GM21786 (cell line): ENCODE data around the gene BMPR1A.
"Not testable (repeated sequence)": the region's sequence is repeated elsewhere in the genome, so short reads cannot be mapped to it uniquely, and the experiment has no call there.

Experiments used
- ATAC-seq: cut with Tn5 transposase; IDR thresholded peaks from one replicate; pipeline ENCODE4 v1.9.1; 2021; ENCODE audit not compliant: unreplicated experiment

BMPR1A gene

GRCh38 chr10:86952697-86953096 lies 196.3 kb downstream of the BMPR1A start:
- not testable (repeated sequence) for ATAC-seq

- no peak for ATAC-seq
Measured at GRCh38 chr10:86953747-86954680, 197.6 kb downstream of the BMPR1A start.

DNA sequence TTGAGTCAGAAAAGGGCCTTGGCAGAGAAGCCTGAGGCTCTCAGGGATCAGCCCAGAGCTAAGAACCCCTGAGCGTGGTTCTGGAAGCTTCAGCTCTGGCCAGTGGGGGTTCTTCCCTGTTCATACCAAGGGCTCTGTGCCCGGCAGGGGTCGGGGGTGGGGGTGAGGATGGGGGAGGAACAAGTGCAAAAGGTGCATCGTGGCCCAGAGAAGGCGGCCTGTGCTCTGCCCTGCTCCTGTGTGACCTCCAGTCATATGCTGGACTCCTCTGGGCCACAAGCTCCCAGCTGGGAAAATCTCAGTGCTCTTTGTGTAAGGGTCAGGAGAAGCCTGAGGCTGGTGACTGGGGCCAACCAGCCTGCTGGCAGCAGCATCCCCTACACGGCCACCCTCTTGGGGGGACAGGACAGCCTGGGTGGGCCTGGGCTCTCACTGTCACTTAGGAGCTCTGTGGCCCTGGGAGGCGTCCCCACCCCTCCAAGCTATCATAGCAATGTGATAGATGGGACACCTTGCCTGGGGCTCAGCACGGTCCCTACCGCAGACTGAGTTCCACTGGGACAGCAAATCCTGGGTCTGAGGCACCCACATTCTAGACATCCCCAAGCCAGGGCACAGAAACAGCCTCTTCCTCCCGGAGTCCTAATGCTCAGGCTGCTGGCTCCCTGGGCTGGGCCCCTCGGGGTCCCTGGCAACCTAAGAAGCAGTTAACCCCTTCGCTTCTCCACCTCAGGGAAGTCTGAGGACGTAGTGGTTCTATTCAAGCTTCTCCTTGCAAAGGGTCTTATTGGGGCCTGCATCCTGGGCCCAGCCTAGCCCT lies 198.5 kb downstream of the BMPR1A start:
- no peak for ATAC-seq

DNA sequence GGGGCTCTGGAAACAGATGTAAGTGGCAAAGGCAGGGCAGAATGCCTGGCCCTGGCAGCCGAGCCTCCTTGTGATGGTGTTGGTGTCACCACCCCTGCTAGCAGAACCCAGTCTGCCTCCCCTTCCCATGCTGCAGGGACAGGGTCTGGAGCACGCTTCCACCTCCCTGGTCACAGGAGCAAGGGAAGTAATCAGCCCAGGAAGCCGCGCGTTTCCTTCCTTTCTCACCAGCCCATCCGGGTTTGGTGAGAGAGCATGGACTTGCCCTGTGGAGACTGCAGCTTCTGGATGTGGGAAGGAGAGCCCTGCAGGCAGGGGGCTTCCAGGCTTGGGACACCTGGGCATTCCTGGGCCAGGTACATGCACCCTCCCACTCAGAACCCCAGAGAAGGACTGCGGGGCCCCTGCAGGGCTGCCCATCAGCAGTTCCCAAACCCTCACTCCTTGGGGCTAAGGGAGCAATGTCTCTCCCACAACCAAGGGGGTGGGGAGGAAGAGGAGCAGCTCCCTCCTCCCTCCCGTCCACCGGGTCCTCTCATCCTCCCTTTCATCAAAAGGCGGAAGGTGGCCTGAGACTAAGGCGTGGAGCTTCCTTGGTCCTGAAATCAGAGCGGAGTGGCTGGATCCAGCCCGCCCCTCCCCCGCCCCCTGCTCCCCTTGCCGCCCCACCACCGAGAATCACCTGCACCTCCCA lies 199.2 kb downstream of the BMPR1A start:
- no peak for ATAC-seq

DNA sequence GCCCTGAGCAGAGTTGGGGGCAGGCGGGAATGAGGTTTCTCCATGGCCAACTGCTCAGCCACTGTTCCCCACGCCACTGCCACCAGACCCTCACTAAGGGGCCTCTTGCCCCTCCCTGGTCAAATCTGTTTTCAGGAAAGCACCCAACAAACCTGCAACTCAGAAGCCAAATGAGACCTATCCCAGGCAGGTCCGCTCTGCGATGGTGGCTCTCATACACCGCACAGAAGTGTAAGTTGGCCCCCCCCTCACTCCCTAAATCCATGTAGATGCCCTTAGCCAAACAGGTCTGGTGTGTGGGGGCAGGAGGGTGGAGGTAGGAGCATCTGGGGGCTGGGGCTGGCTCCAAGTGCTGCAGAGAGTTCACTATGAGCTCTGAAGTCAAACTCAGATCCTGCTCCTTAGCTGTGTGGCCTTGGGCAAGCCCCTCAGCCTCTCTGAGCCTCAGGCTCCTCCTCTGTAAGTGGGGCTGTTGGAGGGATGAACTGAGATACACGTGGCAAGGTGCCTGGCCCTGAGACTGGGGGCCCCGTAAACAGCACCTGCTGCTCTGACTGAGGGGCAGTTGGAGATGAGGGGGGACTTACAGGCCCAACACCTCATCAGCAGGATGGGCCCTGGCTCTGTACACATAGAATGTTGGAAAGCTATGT lies 199.9 kb downstream of the BMPR1A start:
- ATAC-seq: no peak

DNA sequence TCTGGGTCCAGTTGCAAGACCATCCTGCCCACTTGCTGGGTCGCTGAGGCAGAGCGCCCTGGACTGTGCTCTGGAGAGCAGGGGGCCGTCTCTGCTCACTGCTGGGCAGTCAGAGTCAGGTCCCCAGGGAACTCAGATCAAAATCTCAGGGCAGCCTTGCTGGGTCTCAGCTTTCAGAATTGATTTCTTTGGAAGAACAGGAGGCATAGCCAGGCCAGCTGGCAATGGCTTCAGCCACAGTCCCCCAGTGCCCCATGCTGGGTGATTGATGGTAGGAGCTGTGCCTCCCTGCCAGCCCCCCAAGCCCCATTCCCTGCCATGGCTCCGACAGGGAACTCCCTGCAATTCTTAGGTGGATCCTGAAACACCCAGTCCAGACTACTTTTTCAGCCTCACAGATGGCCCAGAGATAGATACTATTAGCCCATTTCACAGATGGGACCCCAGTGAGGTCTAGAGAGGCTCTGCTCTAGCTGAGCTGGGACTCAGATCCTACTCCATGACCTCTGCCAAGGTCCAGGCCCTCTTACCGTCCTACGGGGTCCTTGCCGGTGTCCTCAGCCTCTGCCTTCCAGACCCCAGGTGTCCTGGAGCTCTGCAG lies 200.5 kb downstream of the BMPR1A start:
- ATAC-seq: no peak

DNA sequence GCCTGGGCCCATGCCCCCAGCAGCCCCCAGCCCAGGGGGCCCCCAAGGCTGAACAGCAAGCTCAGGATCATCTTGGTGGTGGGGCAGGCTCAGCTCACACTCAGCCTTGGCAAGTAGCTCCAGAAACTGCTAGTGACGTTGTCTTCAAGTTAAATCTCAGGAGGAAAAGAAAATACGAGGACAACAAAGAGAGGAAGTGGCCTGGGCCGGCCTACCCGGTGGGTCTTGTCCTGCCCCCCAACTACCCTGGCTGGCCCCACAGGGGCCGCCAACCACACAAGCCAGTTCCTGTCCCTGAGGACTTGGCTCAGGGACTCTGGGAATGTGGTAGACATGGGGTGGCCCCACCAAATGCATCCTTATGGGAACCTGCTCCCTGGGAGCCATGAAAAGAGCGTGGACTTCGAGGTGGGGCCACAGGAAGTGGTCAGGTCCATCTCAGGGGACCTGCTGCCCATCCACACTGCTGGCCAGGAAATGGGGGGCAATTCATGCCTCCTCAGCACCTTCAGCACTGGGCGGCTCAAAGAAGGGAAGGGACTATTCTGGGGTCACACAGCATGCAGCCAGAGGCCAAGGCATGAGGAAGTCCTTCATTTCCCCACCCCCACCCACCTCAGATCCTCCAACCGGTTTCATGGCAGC lies 201.2 kb downstream of the BMPR1A start, which contains the start of gene MMRN2:
Gene MMRN2, minus strand, starts transcription at position 145 of the 645 bp plus-strand sequence. Its CDS starts 74 bp downstream, at position 71.
- no peak for ATAC-seq

DNA sequence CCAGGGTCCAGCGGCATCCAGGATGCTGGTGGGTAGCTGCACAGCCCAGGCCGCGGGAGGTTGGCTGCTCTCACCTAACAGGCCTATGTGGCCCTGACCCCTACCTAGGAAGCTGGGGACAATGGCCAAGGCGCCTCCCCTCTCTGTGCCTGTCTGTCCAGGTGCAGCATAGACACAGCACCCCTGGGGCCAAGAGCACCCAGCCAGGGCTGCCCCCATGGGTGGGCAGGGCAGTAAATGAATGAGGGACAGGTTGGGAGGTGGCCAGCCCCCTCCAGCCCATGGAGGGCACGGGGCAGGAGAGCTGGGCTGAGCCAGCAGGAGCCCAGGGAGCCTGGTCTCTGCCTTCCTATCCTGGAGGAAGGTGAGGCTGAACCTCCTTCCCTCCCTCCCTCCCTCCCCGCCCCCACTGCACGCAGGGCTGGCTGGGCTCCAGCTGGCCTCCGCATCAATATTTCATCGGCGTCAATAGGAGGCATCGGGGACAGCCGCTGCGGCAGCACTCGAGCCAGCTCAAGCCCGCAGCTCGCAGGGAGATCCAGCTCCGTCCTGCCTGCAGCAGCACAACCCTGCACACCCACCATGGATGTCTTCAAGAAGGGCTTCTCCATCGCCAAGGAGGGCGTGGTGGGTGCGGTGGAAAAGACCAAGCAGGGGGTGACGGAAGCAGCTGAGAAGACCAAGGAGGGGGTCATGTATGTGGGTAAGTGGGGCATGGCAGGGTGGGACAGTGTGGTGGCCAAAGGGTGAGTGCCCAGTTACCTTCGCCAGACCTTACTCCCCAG lies 201.9 kb downstream of the BMPR1A start, which contains the start of gene SNCG:
Gene SNCG, plus strand, starts transcription at position 484 of the 785 bp plus-strand sequence. Its CDS starts 99 bp downstream, at position 583.
- ATAC-seq: no peak

DNA sequence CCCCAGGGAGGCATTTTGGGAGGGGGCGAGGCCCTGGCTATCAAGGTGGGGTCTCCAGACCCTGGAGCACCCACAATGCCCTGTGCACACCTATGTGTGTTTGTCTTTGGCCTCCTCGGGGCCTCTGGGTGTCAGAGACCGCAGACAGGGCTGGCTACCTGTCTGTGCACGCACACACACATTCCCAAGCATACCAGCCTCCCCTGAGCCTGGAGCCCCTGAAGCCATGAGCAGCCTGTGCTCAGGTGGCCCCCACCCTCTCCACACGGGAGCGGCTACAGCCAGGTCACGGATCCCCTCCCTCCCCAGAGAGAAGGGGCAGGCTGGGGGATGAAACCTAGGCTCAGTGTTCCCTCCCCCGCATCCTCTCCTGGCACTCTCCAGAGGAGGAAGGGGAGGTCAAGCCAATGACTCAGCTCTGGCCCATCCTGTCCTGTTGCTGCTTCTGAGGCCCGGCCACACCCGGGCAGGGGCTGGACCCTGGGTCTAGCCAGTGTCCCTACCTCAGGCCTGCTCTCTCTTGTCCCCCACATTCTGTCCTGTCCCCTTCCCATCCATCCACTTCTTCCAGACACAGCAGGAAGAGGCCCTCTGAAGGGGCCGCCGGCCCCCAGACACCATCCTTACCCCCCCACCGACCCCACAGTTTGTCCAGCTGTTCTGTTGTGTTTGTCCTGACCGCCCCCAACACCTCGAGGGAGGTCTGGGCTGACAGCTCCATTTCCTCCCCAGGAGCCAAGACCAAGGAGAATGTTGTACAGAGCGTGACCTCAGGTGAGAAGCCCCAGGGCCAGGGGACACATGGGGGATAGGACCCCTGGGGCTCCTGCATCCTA lies 202.7 kb downstream of the BMPR1A start:
- ATAC-seq: no peak

GRCh38 chr10:86959737-86960002 lies 203.3 kb downstream of the BMPR1A start:
- ATAC-seq: no peak

- peak; percentile 77 for ATAC-seq
Measured at GRCh38 chr10:86960003-86960862, 203.8 kb downstream of the BMPR1A start.

- ATAC-seq: no peak
Measured at GRCh38 chr10:86960863-86961434, 204.5 kb downstream of the BMPR1A start.

DNA sequence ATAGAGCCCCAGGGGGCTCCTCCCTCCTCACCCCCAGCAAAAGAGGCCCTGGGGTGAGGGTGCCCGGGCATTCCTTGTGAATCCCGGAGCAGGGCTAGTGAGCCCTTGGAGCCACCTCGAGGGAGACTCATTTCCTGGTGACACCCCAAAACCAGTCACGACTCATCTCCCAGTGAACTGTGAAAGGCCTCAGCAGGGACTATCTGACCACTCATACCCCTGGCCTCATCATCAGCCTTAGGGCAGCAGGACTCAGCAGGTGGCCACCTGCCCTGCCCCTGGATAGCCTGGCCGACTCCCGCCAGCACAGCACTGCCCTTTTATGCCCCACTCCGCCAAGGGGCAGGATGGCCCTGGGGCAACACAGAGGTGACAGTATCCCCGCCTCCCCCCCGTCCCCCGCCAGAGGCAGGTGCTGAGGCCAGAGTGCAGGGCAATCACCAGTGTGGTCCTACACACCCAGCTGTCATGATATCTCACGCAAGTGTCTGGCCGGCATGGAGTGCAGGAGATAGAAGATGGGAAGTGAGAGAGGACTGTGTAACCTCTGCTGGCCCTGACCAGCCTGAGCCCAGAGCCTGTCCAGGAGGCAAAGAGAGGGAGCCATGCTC lies 205.2 kb downstream of the BMPR1A start:
- ATAC-seq: no peak

- ATAC-seq: no peak
Measured at GRCh38 chr10:86962136-86962980, 205.9 kb downstream of the BMPR1A start.

- no peak for ATAC-seq
Measured at GRCh38 chr10:86962981-86963310, 206.5 kb downstream of the BMPR1A start.
